NCI-H460 (cell line): Measurements from ENCODE around the gene NKPD1. TPM values are rescaled to one million over a fixed set of nuclear protein-coding genes. Genes with fewer than 3 reads are reported as not detected.
"Not testable (repeated sequence)": the region's sequence is repeated elsewhere in the genome, so short reads cannot be mapped to it uniquely, and the experiment has no call there.

Experiments
- DNase-seq: peaks from one replicate; pipeline ENCODE4 v3.0.0-alpha.2; 2016; ENCODE audit warnings: low read depth; ENCODE audit errors: extremely low read depth
- total RNA-seq: library from RNA; depleted of rRNA; stranded (reverse); fragments of >200 nt; shearing (Covaris generic); gene quantifications from 2 replicates; pipeline ENCODE4 v1.2.3, GENCODE V29; 2014; rRNA removed

Gene NKPD1
- total RNA-seq, 1 experiment from 2014 or later = 0.07 TPM

DNA sequence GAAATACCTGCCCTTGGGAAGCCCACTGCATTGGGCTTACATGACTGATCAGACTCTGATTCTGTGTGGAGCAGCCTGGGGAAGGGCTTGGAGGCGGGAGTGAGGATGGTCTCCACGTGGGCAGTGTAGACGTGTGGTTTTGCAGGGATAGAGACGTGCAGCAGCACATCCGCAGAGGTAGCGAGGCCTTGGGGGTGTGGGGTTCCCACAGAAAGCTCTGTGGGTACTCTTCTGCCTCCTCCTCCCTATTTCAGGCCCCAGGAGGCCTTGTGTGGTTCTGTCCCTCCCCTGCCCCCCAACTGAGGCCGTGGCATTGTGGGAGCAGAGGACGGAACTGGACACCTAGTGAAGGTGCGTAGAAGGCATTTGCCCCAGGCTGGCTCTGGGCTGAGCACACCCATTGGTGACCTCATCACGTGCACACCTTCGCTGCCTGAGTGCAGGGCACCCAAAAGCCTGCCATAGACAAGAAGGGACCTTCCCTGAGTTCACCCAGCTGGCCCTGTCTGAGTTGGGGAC, 38.9 kb downstream of the NKPD1 start:
- no peak for DNase-seq

DNA sequence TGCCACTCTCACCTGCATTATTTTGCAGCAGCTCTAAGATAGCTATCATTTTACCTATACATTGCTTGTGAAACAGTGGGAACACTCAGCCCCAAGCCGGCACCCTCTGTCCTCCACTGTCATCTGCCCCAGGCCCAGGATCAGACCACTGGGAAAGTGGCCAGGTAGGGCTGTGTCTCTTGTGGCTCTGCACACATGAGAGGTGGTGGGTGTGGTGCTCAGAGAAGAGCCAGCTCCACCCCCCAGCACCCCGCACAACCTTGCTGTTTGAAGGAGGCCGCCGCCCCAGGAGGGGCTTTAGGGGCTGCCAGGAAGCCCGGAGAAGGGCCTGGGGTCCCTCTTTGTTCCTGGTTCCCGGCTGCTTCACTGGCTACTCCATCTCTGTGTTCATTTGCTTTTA, 41.2 kb downstream of the NKPD1 start:
- no peak for DNase-seq

DNA sequence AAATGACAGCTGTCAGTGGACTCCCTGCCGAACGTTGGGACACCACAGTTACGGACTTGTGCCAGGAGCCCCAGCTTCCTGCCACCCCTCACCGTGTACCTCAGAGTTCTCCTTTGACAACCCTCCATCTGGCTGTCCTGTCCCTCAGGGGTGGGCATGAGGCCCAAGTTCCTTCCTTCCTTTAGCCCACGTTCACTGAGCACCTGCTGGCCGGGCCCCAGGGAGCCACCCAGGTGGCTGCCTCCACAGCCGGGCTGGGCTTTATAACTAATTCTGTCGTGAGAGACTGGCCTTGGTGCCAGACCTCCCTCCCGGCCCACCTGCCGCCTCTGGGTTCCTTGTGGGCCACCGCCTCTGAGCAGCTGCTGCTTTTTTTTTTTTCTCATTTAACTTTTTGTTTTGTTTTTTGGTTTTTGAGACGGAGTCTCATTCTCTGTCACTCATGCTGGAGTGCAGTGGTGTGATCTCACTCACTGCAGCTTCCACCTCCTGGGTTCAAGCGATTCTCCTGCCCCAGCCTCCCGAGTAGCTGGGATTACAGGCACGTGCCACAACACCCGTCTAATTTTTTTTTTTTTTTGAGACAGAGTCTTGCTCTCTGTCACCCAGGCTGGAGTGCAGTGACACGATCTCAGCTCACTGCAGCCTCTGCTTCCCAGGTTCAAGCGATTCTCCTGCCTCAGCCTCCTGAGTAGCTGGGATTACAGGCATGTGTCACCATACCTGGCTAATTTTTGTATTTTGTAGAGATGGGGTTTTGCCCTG, 42.0 kb downstream of the NKPD1 start:
- DNase-seq = not testable (repeated sequence)

DNA sequence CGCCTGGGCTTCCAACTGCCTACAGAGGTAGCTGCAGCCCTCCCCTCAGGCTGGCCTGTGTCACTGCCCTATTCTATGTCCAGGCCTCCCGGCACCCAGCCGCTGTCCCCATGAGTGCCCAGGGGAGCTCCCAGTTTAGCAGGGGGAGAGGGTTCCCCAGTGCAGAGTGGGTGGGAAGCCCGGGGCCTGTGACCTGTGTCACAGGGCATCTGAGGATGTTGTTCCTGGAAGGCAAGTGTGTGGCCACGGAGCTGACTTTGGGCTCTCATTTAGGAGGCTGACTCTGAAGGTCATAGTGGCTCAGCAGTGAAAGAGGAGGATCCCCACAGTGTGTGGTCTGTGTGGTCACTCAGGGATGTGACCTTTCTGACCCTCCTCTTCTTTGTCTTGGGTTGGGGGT, 42.7 kb downstream of the NKPD1 start:
- DNase-seq = no peak

DNA sequence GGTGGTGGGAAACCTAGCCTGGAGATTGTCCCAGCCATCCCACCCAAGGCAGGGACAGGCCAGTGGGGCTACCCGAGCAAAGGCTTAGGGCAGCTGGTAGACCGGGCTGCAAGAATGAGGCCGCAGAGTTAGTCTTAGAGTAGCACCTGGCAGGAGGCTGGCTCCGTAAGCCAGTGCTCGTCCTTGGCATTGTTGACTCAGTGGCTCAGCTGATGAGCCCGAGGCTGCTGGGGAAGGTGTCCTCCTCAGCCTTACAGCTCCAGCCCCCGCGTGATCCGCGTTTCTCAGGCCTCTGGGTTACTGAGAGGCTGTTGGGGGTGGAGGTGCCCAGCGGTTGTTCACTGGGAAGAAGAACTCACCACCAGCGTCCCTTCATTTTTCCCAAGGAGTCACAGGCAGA, 43.1 kb downstream of the NKPD1 start:
- DNase-seq = no peak

DNA sequence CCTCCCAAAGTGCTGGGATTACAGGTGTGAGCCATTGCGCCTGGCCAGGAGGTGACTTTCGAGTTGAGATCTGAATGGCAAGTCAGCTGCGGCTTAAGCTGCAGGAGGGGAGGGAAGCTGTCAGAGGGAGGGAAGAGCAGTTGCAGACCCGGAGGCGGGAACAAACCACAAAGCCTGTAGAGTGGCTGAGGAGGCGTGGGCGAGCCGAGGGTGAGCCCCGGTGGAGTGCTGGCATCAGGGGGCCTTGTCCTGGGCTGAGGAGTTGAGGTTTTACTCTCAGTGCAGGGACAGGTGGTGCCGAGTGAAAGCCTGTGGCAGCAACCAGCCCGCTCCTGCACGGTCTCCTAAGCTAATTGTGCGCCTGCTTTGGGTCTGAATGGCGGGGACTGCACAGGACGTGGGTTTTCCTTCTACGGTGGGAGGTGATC, 43.6 kb downstream of the NKPD1 start:
- DNase-seq = no peak

DNA sequence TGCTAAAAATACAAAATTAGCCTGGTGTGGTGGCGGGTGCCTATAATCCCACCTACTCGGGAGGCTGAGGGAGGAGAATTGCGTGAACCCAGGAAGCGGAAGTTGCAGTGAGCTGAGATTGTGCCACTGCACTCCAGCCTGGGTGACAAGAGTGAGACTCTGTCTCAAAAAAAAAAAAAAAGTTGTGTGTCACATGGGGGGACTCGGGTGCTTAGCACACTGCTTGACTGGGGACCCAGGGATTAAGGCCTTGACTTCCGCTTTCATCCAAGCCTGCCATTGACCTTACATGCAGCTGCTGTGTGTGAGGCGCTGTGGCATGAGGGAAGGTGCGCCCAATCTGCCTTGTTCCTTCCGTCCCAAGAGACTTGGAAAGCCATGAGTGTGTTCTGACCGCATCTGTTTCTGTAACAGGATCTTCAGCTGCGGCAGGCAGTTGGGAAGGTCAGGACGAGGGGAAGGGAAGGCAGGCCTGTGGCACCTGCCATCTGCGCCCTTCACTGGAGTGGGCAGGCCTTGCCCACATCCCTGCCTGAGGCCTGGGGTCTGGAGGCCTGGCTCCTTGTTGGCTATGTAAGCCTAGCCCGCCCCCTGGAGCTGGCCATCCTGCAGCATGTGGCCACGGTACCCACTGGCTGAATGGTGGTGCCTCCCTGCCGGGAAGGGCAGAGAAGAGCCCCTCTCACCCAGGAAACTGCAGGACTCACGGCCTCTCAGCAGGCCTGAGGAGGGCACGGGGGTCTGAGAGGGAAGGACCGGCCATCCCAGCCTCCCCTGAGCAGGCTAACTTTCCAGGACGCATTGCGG, 44.8 kb downstream of the NKPD1 start:
- DNase-seq = no peak

DNA sequence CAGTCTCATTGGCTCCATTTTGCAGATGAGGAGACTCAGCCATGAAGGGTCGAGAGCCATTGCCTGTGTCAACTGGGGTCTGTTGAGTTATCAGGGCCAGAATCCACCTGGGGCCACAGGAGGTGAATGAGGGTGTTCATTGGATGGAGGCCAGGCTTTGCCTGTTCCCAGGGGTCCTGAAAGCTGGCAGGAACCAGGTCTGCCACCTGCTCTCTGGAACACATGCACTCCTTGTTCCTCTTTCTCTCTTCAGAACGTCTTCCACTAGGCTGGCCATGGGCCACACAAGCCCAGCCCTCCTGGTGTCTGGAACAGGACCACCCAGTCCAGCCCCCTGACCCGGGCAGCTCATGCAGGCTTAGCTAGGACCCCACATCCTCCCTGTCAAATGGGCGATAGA, 46.7 kb downstream of the NKPD1 start:
- DNase-seq = no peak

DNA sequence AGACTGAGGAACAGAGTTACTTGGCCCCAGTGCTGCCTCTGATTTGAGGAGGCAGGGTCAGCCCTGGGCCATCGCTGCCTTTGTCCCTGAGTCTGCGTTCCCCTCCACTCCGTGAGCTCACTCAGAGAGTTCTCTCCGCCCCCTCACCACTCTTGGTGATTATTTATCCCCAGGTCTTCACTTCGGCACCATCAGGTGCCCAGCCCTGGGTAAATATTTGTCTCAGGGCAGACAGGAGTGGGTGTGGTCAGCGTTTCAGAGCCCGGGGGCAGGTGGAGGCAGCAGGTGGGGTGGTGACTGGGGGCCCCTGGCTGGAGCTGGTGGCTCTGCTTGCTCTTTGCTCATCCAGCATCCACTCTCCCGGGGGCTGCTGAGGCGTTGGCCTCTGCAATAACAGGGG, 47.2 kb downstream of the NKPD1 start:
- DNase-seq = no peak

DNA sequence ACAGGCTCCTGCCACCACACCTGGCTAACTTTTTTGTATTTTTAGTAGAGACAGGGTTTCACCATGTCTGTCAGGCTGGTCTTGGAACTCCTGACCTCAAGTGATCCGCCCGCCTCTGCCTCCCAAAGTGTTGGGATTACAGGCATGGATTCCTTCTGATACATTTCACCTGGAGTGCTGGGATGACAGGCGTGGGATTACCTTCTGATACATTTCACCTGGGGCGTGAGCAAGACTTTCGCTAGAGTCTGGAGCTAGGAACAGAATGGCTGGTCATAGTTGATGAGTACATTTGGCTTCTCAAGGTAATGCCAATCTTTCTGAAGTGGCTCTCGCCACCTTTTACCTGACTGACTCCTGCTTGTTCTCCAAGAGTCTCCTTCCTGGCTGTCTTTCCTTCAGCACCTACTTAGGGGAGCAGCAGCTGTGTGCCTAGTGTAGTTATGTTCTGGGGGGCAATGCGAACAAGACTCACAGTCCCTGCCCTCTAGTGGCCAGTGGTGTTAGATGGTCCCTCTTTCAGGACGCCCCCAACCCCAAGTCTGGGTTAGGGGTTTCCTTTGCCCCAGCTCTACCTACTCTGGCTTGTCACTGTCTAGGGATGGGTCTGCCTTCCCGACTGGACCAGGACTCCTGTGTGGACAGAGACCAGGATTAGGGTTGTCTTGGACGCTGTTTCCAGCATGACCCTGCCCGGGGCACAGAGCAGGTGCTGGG, 48.5 kb downstream of the NKPD1 start:
- DNase-seq = no peak

Other genes starting within 250 kb of the NKPD1 start
- 6.1 and 9.6 TPM in 2 replicates for gene APOC1, start 246.4 kb downstream of the NKPD1 start, total RNA-seq
- gene APOC4, start 218.7 kb downstream of the NKPD1 start, total RNA-seq = not detected in 2 replicates
- gene APOC2, start 214.9 kb downstream of the NKPD1 start, total RNA-seq = not detected in 2 replicates
- gene CLPTM1, start 205.6 kb downstream of the NKPD1 start, total RNA-seq = 31.0 and 31.2 TPM in 2 replicates
- 10.1 and 12.5 TPM in 2 replicates for gene RELB, start 159.5 kb downstream of the NKPD1 start, total RNA-seq
- 20.4 and 31.4 TPM in 2 replicates for gene CLASRP, start 121.9 kb downstream of the NKPD1 start, total RNA-seq
- 0.27 and 1.4 TPM in 2 replicates for gene ZNF296, start 84.5 kb downstream of the NKPD1 start, total RNA-seq
- gene GEMIN7, start 81.7 kb downstream of the NKPD1 start, total RNA-seq = 20.2 and 24.5 TPM in 2 replicates
- gene PPP1R37, start 67.8 kb downstream of the NKPD1 start, total RNA-seq = 10.8 and 11.8 TPM in 2 replicates
- gene TRAPPC6A, start 17.3 kb upstream of the NKPD1 start, total RNA-seq = 5.3 and 5.8 TPM in 2 replicates
- 4.0 and 4.2 TPM in 2 replicates for gene BLOC1S3, start 17.8 kb upstream of the NKPD1 start, total RNA-seq
- not detected in 2 replicates for gene EXOC3L2, start 84.4 kb upstream of the NKPD1 start, total RNA-seq
- 22.4 and 28.1 TPM in 2 replicates for gene MARK4, start 90.3 kb upstream of the NKPD1 start, total RNA-seq
- 0.14 TPM in 1 of 2 replicates, not detected in the other for gene CKM, start 161.9 kb upstream of the NKPD1 start, total RNA-seq
- gene KLC3, start 179.8 kb upstream of the NKPD1 start, total RNA-seq = 0.87 and 1.0 TPM in 2 replicates
- gene ERCC2, start 209.6 kb upstream of the NKPD1 start, total RNA-seq = 11.2 and 12.3 TPM in 2 replicates
- gene PPP1R13L, start 244.1 kb upstream of the NKPD1 start, total RNA-seq = 2.9 and 5.2 TPM in 2 replicates
- 11.3 and 12.7 TPM in 2 replicates for gene POLR1G, start 245.7 kb upstream of the NKPD1 start, total RNA-seq